SK-N-MC (cell line): ENCODE data around the gene IPO11.

ENCODE experiments used
- DNase-seq: peaks from one replicate; pipeline ENCODE4 v3.0.0-alpha.2; 2011; ENCODE audit warnings: low read depth, low spot score
- H3K27ac ChIP-seq: fragments of 200-600 bp; sonication (generic); 2 replicates; pipeline ENCODE4 v1.5.1; 2016; ENCODE audit warnings: mixed run types
- H3K36me3 ChIP-seq: fragments of 200-600 bp; sonication (generic); 2 replicates; pipeline ENCODE4 v1.6.1; 2017; ENCODE audit warnings: antibody characterized with exemption, low read length, mixed read lengths; ENCODE audit not compliant: insufficient read depth
- H3K4me3 ChIP-seq: fragments of 200-600 bp; sonication (generic); 2 replicates; pipeline ENCODE4 v1.5.1; 2016
- H3K9ac ChIP-seq: fragments of 200-600 bp; sonication (generic); 2 replicates; pipeline ENCODE4 v1.8.0; 2017; ENCODE audit warnings: mixed run types, mixed read lengths; ENCODE audit not compliant: insufficient read length
- H3K9me3 ChIP-seq: fragments of 200-600 bp; sonication (generic); 2 replicates; pipeline ENCODE4 v1.6.1; 2017; ENCODE audit warnings: low read depth, mild to moderate bottlenecking, antibody characterized with exemption, low read length, moderate library complexity, mixed read lengths
- EZH2 ChIP-seq: fragments of 200-600 bp; sonication (generic); IDR thresholded peaks from one replicate; pipeline ENCODE4 v1.6.1; 2017; ENCODE audit warnings: antibody characterized with exemption
- FOXP2 ChIP-seq: optimal IDR thresholded peaks from 2 replicates; pipeline ENCODE3; 2011; ENCODE audit warnings: mild to moderate bottlenecking, moderate library complexity; ENCODE audit not compliant: insufficient read depth; ENCODE audit errors: extremely low read length, control extremely low read depth
- POLR2AphosphoS5 ChIP-seq: IDR thresholded peaks from 2 replicates; pipeline ENCODE4 v1.6.1; 2012; ENCODE audit warnings: mild to moderate bottlenecking, low read depth, low read length, borderline replicate concordance

IPO11 gene

GRCh38 chr5:62542720-62543119 is 130.2 kb downstream of the IPO11 start:
- no peak overlapping the region for H3K4me3 ChIP-seq
- H3K27ac ChIP-seq: no peak overlapping the region
- peaks cover 5% of the 10 kb centered on the region; the same call in 1 of the 2 replicates for H3K36me3 ChIP-seq
- H3K9me3 ChIP-seq: no peaks in the 10 kb centered on the region
- H3K9ac ChIP-seq: no peak overlapping the region
- TF ChIP-seq FOXP2 (no peak), EZH2 (no peak), POLR2AphosphoS5 (no peak)
- no peak for DNase-seq

GRCh38 chr5:62547945-62548630 is 135.5 kb downstream of the IPO11 start:
- TF ChIP-seq EZH2: no peak
- TF ChIP-seq POLR2AphosphoS5: no peak
- TF ChIP-seq FOXP2: no peak
- Histone ChIP-seq H3K27ac (no peak overlapping the region), H3K4me3 (no peak overlapping the region), H3K36me3 (no peaks in the 10 kb centered on the region; the same call in 1 of the 2 replicates), H3K9me3 (no peaks in the 10 kb centered on the region), H3K9ac (no peak overlapping the region)
- no peak for DNase-seq

DNA sequence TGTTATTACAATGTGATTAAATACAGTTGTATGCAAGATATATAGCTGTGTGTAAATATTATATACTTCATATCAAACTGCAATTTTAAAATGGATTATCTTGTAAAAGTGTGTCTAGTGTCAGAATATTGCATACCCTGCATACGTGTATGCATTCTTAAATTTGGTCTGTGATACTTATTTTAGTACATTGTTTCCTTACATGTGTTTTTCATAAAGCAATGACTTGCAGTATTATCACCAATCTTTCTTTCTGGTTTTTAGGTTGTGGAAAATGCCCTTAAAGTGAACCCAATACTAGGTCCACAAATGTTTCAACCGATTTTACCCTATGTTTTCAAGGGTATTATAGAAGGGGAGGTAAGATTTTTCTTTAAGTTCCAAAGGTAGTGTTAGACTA is 137.5 kb downstream of the IPO11 start:
- Histone ChIP-seq H3K4me3 (no peak overlapping the region), H3K36me3 (peaks cover 8% of the 10 kb centered on the region), H3K9ac (no peak overlapping the region), H3K27ac (no peak overlapping the region), H3K9me3 (no peaks in the 10 kb centered on the region)
- no peak for DNase-seq
- TF ChIP-seq EZH2 (no peak), FOXP2 (no peak), POLR2AphosphoS5 (no peak)

DNA sequence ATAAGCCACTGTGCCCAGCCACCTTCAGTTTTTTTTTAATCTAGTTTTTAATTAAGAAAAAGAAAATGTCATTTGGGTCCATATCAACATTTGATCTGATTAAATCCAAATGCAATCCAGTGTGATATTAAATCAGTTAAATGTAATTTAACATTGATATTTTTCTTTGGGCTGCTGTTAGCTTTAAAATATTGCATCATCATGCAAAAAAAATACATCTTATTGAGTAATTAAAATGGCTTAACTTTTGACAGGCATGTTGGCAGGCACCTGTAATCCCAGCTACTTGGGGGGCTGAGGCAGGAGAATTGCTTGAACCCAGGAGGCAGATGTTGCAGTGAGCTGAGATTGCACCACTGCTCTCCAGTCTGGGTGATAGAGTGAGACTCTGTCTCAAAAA is 143.4 kb downstream of the IPO11 start:
- Histone ChIP-seq H3K9me3 (no peaks in the 10 kb centered on the region), H3K36me3 (peaks cover 12% of the 10 kb centered on the region), H3K4me3 (no peak overlapping the region), H3K27ac (no peak overlapping the region), H3K9ac (no peak overlapping the region)
- DNase-seq: no peak
- TF ChIP-seq POLR2AphosphoS5 (no peak), EZH2 (no peak), FOXP2 (no peak)

- Histone ChIP-seq H3K9ac (no peak overlapping the region), H3K4me3 (no peak overlapping the region), H3K27ac (no peak overlapping the region), H3K36me3 (peaks cover 9% of the 10 kb centered on the region), H3K9me3 (no peaks in the 10 kb centered on the region)
- TF ChIP-seq POLR2AphosphoS5 (no peak), EZH2 (no peak), FOXP2 (no peak)
- no peak for DNase-seq
Observed at GRCh38 chr5:62558941-62559340, 146.4 kb downstream of the IPO11 start.

DNA sequence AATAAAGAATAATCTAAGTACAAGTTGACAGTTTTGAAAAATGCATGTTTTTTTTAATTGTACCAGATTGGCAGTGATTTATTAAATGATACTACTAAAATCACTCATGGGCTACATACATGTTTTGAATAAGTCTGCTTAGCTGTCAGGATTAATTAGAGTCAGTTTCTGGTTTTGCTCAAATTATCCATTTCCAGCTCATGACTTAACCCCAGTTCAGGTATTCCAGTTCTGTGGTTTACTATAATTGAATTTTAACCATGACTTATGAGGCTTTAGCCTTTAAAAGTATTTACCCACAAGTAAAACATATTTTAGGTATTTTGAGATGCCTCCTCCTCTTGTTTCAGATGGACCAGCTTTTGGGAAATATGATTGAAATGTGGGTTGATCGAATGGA is 148.2 kb downstream of the IPO11 start:
- Histone ChIP-seq H3K9me3 (no peaks in the 10 kb centered on the region), H3K27ac (no peak overlapping the region), H3K36me3 (peaks cover 8% of the 10 kb centered on the region; the same call in 1 of the 2 replicates), H3K9ac (no peak overlapping the region), H3K4me3 (no peak overlapping the region)
- TF ChIP-seq EZH2: no peak
- no peak for TF ChIP-seq FOXP2
- TF ChIP-seq POLR2AphosphoS5: no peak
- no peak for DNase-seq

DNA sequence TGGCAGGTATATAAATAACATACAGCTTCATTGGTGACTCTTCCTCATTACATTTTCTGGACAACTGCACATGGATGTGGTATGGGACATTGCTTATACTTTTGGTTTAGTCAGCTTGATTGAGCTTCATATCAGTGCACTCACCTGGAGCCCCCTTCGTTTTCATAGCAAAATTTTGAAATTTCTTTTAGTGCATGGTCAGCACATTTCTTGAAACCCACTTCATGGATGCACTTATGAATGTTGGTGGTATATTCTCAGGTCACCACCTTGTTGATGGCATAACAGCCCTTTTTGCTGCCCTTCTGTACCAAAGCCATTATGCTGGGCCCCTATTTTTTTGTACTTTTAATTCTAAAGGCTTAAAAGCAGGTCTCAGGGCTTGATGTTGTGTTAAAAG is 149.3 kb downstream of the IPO11 start:
- Histone ChIP-seq H3K4me3 (no peak overlapping the region), H3K9ac (no peak overlapping the region), H3K9me3 (no peaks in the 10 kb centered on the region), H3K27ac (no peak overlapping the region), H3K36me3 (peaks cover 16% of the 10 kb centered on the region; the same call in 1 of the 2 replicates)
- no peak for DNase-seq
- TF ChIP-seq FOXP2: no peak
- TF ChIP-seq POLR2AphosphoS5: no peak
- TF ChIP-seq EZH2: no peak

- no peaks in the 10 kb centered on the region for H3K9me3 ChIP-seq
- H3K4me3 ChIP-seq: no peak overlapping the region
- DNase-seq: no peak
- H3K9ac ChIP-seq: no peak overlapping the region
- no peak overlapping the region for H3K27ac ChIP-seq
- peaks cover 18% of the 10 kb centered on the region; the same call in 1 of the 2 replicates for H3K36me3 ChIP-seq
- TF ChIP-seq EZH2 (no peak), FOXP2 (no peak), POLR2AphosphoS5 (no peak)
Observed at GRCh38 chr5:62562867-62563266, 150.3 kb downstream of the IPO11 start.
